HepG2 (cell line): ENCODE data around the gene RGS10. TPM values are rescaled to one million over a fixed set of nuclear protein-coding genes. Genes with fewer than 3 reads are reported as not detected.

ENCODE experiments used
- ATAC-seq: fragments of 200-7000 bp; cut with Tn5 transposase; 3 replicates; pipeline ENCODE4 v1.9.1; 2020; ENCODE audit warnings: mild to moderate bottlenecking, moderate library complexity
- BruUV-seq: library from RNA; stranded (reverse); fragments of 400-500 nt; replicated peaks from 2 replicates; lab custom pipeline; 2021; lab: Mats Ljungman, UMichigan
- CTCF ChIA-PET: fragments of 300-600 bp; formaldehyde crosslinking; extraction: SDS; loops from one replicate; lab custom pipeline; 2021; ENCODE audit warnings: low total read pairs, inconsistent platforms, low intra/inter-chr PET ratio; lab: Yijun Ruan, JAX
- POLR2A ChIA-PET: fragments of 350-600 bp; sonication (Branson Sonifier 250); formaldehyde crosslinking; loops from one replicate; lab custom pipeline; 2020; ENCODE audit warnings: antibody characterized with exemption, inconsistent platforms; lab: Yijun Ruan, JAX
- DNase-seq: peaks from one replicate; pipeline ENCODE4 v3.0.0-alpha.2; 2015; ENCODE audit warnings: low spot score
- FAIRE-seq: peaks from 3 replicates; lab custom pipeline; 2011; peaks lifted over from hg19 to GRCh38; lab: Jason Lieb, UNC
- H2AFZ ChIP-seq: one replicate; pipeline ENCODE4 v1.6.1; 2011; ENCODE audit warnings: low read length, inconsistent platforms
- H3K27ac ChIP-seq: fragments of 300-600 bp; 3 replicates; pipeline ENCODE4 v1.8.0; 2011; ENCODE audit warnings: mixed run types, mild to moderate bottlenecking, mixed read lengths, low read length, inconsistent platforms; ENCODE audit not compliant: insufficient read depth; ENCODE audit errors: extremely low read length
- H3K27me3 ChIP-seq, 2 experiments: fragments of 200-600 bp in 1 of 2; 2 replicates in 1 of 2; 3 replicates in 1 of 2; pipeline versions ENCODE4 v1.6.0 to v1.8.0; 2011; ENCODE audit warnings: low read length in 2 of 2, mild to moderate bottlenecking in 2 of 2, moderate library complexity in 2 of 2, inconsistent platforms in 1 of 2; ENCODE audit not compliant: insufficient read depth in 2 of 2, control insufficient read depth in 1 of 2
- H3K36me3 ChIP-seq, 2 experiments: fragments of 200-600 bp in 1 of 2; replicated peaks in 1 of 2; 2 replicates in 1 of 2; 3 replicates in 1 of 2; pipeline versions ENCODE4 v1.5.1 to v1.8.0; 2011; ENCODE audit warnings: low read length in 2 of 2, inconsistent platforms in 1 of 2; ENCODE audit not compliant: insufficient read depth in 2 of 2, control insufficient read depth in 1 of 2
- H3K4me1 ChIP-seq: 2 replicates; pipeline ENCODE4 v1.5.1; 2012; ENCODE audit warnings: low read length, inconsistent platforms; ENCODE audit not compliant: insufficient read depth
- H3K4me2 ChIP-seq: 2 replicates; pipeline ENCODE4 v1.6.0; 2011; ENCODE audit warnings: low read depth, low read length, inconsistent platforms
- H3K4me3 ChIP-seq, 3 experiments: fragments of 200-600 bp in 1 of 3; sonication (generic), shearing (Covaris generic) in 1 of 3; replicated peaks in 1 of 3; 2 replicates each; pipeline ENCODE4 v1.5.1; 2011 to 2016; ENCODE audit warnings: low read length in 3 of 3, inconsistent platforms in 2 of 3, low read depth in 2 of 3, mild to moderate bottlenecking in 2 of 3, control low read depth in 1 of 3, mixed read lengths in 1 of 3; ENCODE audit not compliant: insufficient read depth in 1 of 3
- H3K79me2 ChIP-seq: one replicate; pipeline ENCODE4 v1.6.1; 2011; ENCODE audit warnings: low read length, inconsistent platforms; ENCODE audit not compliant: insufficient read depth
- H3K9ac ChIP-seq: 2 replicates; pipeline ENCODE4 v1.6.0; 2011; ENCODE audit warnings: mild to moderate bottlenecking, low read depth, low read length, inconsistent platforms; ENCODE audit not compliant: insufficient read depth
- H3K9me3 ChIP-seq: 2 replicates; pipeline ENCODE4 v1.5.1; 2012; ENCODE audit warnings: mild to moderate bottlenecking, low read length
- H4K20me1 ChIP-seq: 2 replicates; pipeline ENCODE4 v1.6.0; 2011; ENCODE audit warnings: inconsistent platforms, mild to moderate bottlenecking, low read length, moderate library complexity; ENCODE audit not compliant: insufficient read depth
- CEBPB ChIP-seq: IDR thresholded peaks from 2 replicates; pipeline ENCODE4 v1.6.1; 2011; ENCODE audit warnings: low read depth, low read length, improper control_type of control experiment, borderline replicate concordance
- MAF1 ChIP-seq: sonication (generic); formaldehyde crosslinking; IDR thresholded peaks from 2 replicates; pipeline ENCODE4 v1.5.0; 2020; ENCODE audit warnings: missing genetic modification reagents, borderline replicate concordance
- NFKBIZ ChIP-seq: IDR thresholded peaks from 2 replicates; pipeline ENCODE4 v1.6.1; 2018; ENCODE audit warnings: missing genetic modification reagents, missing compliant biosample characterization
- NR1H2 ChIP-seq: sonication (generic); formaldehyde crosslinking; IDR thresholded peaks from 2 replicates; pipeline ENCODE4 v1.8.1; 2022; ENCODE audit warnings: low read depth, missing genetic modification reagents, borderline replicate concordance
- PITX1 ChIP-seq: sonication (generic); formaldehyde crosslinking; IDR thresholded peaks from 2 replicates; pipeline ENCODE4 v1.5.1; 2020; ENCODE audit warnings: mild to moderate bottlenecking, missing genetic modification reagents
- SALL2 ChIP-seq: sonication (generic); formaldehyde crosslinking; IDR thresholded peaks from 2 replicates; pipeline ENCODE4 v1.8.1; 2023; ENCODE audit warnings: mild to moderate bottlenecking, missing genetic modification reagents, inconsistent platforms
- SMAD1 ChIP-seq: sonication (generic); formaldehyde crosslinking; IDR thresholded peaks from 2 replicates; pipeline ENCODE4 v1.4.0; 2020; ENCODE audit warnings: missing genetic modification reagents, low read depth, mild to moderate bottlenecking, borderline replicate concordance
- SUZ12 ChIP-seq: fragments of 150-350 bp; IDR thresholded peaks from 2 replicates; pipeline ENCODE4 v1.6.1; 2014; ENCODE audit warnings: low read depth, low read length
- SYNCRIP ChIP-seq: fragments of 200-400 bp; formaldehyde crosslinking; IDR thresholded peaks from 2 replicates; pipeline ENCODE4 v1.6.1; 2018; ENCODE audit warnings: mild to moderate bottlenecking, low read depth, low read length; ENCODE audit not compliant: insufficient read depth
- TEAD3 ChIP-seq: optimal IDR thresholded peaks from 2 replicates; pipeline ENCODE3; 2016; ENCODE audit warnings: borderline replicate concordance
- ZNF510 ChIP-seq: sonication (generic); formaldehyde crosslinking; IDR thresholded peaks from 2 replicates; pipeline ENCODE4 v1.4.0; 2020; ENCODE audit warnings: low read depth, mild to moderate bottlenecking, missing genetic modification reagents
- ZNF570 ChIP-seq: sonication (generic); formaldehyde crosslinking; IDR thresholded peaks from 2 replicates; pipeline ENCODE4 v1.4.0; 2020; ENCODE audit warnings: mild to moderate bottlenecking, missing genetic modification reagents, borderline replicate concordance
- ZNF577 ChIP-seq: sonication (generic); formaldehyde crosslinking; IDR thresholded peaks from 2 replicates; pipeline ENCODE4 v1.4.0; 2020; ENCODE audit warnings: mild to moderate bottlenecking, low read depth, missing genetic modification reagents, borderline replicate concordance
- WGBS: methylation state at CpG from one replicate; pipeline ENCODE4 v1.1.6; 2017; ENCODE audit warnings: low lambda C conversion rate; 5-methylcytosine and 5-hydroxymethylcytosine counted together
- in situ Hi-C: cut with HindIII; loops from 2 replicates; pipeline ENCODE4 v1.10.0; 2017; ENCODE audit warnings: low pct_unique_long_range_greater_than_20kb; ENCODE audit not compliant: extremely low pct_ligation_motif_present
- intact Hi-C: fragments of 100-400 bp; cut with micrococcal nuclease; formaldehyde crosslinking; loops from one replicate; pipeline ENCODE4 v1.10.0; 2022; ENCODE audit not compliant: unreplicated experiment
- polyA plus RNA-seq, 8 experiments: library from polyadenylated mRNA; depleted of rRNA in 3 of 8; stranded (reverse) in 7 of 8; unstranded in 1 of 8; fragments of >200 nt; fragmentation: Illumina TruSeq in 4 of 8; extraction: Trizol in 4 of 8; gene quantifications; 2 replicates each; pipeline versions ENCODE4 v1.2.1 to v1.2.3, GENCODE V29; 2011 to 2016; ENCODE audit warnings: low read depth in 4 of 8, missing spikeins in 1 of 8, mixed read lengths in 1 of 8; ENCODE audit not compliant: insufficient read depth in 1 of 8
- total RNA-seq, 5 experiments: library from RNA; depleted of rRNA; stranded (reverse); fragments of >200 nt; fragmentation: Illumina TruSeq; extraction: Trizol; gene quantifications; 2 replicates each; pipeline ENCODE4 v1.2.3, GENCODE V29; 2016; ENCODE audit warnings: low read depth in 1 of 5
- TF ChIP-seq, protein P1 (sequence below): sonication (generic); formaldehyde crosslinking; IDR thresholded peaks from 2 replicates; pipeline ENCODE4 v1.5.1; 2020; ENCODE audit warnings: missing genetic modification reagents, mild to moderate bottlenecking, borderline replicate concordance
- TF ChIP-seq, protein P2 (sequence below): sonication (generic); formaldehyde crosslinking; IDR thresholded peaks from 2 replicates; pipeline ENCODE4 v1.8.1; 2023; ENCODE audit warnings: mild to moderate bottlenecking, moderate library complexity, missing genetic modification reagents
- TF ChIP-seq, protein P3 (sequence below): sonication (generic); formaldehyde crosslinking; IDR thresholded peaks from 2 replicates; pipeline ENCODE4 v1.4.0; 2020; ENCODE audit warnings: missing genetic modification reagents, borderline replicate concordance

Gene RGS10
- total and polyA plus RNA-seq, 2 of the 13 experiments (the other 11 are each of a cell fraction or from before 2014, with no cell fraction given), result 1.7 to 5.1 TPM

DNA sequence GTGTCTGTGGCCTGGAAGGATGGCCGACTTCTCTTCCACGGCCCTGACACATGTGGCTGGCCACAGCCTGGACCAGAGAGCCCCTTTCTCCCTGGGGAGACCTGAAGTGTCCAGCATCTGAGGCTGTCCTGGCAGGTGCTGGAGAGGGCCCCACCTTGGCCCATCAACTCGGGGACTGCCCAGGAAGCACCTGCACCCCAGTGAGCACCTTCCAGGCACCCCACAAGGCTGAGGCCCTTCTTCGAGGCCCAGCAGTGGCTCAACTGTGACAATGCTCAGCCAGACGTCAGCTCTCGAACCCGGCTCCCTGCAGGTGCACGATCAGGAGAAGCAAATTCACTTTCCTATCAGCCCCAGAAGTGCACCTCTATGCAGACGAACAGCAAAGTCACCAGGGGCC, 24.3 kb downstream of the RGS10 start (continued):
- TF ChIP-seq MAF1 (CRISPR knock-in tag) (no peak), TEAD3 (CRISPR knock-in tag) (no peak), SUZ12 (no peak), NR1H2 (CRISPR knock-in tag) (no peak), ZNF570 (CRISPR knock-in tag) (no peak), NFKBIZ (CRISPR knock-in tag) (no peak), CEBPB (no peak), SYNCRIP (no peak), ZNF577 (CRISPR knock-in tag) (no peak), SALL2 (CRISPR knock-in tag) (no peak), PITX1 (CRISPR knock-in tag) (no peak)
- TF ChIP-seq, protein P1, sequence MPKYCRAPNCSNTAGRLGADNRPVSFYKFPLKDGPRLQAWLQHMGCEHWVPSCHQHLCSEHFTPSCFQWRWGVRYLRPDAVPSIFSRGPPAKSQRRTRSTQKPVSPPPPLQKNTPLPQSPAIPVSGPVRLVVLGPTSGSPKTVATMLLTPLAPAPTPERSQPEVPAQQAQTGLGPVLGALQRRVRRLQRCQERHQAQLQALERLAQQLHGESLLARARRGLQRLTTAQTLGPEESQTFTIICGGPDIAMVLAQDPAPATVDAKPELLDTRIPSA (CRISPR knock-in tag), result no peak

DNA sequence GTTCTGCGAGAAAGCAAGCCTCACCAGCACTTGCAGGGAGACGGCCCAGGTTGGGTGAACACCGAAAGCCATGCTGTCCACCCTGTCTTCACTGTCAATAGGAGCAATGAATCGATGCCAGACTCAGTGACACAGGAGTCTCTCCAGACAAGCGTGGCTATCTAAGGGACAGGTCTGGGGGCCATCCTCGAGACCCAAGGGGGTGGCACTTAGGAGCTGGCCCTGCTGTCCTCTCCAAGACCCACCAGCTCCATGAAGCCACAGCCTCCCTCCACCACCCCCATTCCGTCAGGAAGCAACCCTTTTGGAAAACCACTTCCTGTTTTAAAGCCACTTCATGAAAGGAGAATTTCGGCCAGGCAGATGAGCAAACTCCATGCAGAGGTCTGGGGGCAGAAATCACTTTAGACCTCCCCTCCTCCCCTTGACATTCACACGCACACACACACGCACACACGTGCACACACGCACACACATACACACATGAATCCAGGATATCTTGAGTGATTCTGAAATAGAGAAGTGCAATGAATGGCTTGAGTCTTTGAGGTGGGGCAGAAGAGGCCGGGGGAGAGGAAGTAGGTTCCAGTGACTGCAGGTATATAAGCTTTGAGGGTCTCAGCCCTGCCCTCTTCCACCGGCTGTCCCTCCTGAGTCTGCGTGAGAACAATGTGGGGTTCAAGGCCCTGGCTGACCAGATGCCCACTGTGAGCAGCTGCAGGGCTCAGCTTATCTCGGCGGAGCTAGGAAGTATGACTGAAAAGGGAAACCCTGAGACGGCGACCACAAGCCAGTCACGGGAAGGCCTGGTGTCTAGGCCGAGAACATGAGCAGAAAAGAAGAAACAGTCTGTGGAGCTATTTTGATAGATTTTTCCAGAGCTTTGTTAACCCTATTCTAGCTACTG, 25.0 kb downstream of the RGS10 start:
- Histone ChIP-seq H3K9me3 (no peaks in the 10 kb centered on the region), H3K79me2 (no peaks in the 10 kb centered on the region), H3K4me2 (no peak overlapping the region), H2AFZ (no peak overlapping the region), H3K27ac (no peak overlapping the region), H3K4me3 (no peak overlapping the region), H3K9ac (no peak overlapping the region), H4K20me1 (no peaks in the 10 kb centered on the region), H3K36me3 (no peaks in the 10 kb centered on the region), H3K27me3 (no peaks in the 10 kb centered on the region), H3K4me1 (peaks cover 30% of the 10 kb centered on the region)
- BruUV-seq, result no TSS peak
- no peak for FAIRE-seq
- intact Hi-C loops, result no loop called here
- in situ Hi-C loops, result no loop called here
- ChIA-PET POLR2A (no interaction called here), CTCF (no interaction called here)
- WGBS, result 85% methylated on average over 18 of the region's 21 CpGs
- DNase-seq, result no peak
- ATAC-seq, result no peak; the same call in 2 of the 3 replicates
- TF ChIP-seq SMAD1, result no peak
- TF ChIP-seq, protein P2, sequence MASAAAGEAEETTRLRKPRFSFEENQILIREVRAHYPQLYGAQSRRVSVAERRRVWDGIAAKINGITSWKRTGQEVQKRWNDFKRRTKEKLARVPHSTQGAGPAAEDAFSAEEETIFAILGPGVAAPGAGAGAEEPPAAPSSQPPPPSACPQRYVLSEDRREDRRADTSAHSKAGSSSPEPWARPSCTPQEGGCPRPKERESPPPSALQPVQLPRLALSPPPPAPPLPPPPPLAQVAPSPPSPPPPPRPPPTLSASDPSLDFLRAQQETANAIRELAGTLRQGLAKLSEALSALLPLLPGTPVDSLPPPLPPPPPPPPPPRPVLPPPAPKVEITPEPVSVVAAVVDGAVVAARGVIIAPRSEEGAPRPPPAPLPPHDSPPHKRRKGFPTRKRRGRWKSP (CRISPR knock-in tag), result no peak
- no peak for TF ChIP-seq ZNF510 (CRISPR knock-in tag)
- TF ChIP-seq, protein P3, sequence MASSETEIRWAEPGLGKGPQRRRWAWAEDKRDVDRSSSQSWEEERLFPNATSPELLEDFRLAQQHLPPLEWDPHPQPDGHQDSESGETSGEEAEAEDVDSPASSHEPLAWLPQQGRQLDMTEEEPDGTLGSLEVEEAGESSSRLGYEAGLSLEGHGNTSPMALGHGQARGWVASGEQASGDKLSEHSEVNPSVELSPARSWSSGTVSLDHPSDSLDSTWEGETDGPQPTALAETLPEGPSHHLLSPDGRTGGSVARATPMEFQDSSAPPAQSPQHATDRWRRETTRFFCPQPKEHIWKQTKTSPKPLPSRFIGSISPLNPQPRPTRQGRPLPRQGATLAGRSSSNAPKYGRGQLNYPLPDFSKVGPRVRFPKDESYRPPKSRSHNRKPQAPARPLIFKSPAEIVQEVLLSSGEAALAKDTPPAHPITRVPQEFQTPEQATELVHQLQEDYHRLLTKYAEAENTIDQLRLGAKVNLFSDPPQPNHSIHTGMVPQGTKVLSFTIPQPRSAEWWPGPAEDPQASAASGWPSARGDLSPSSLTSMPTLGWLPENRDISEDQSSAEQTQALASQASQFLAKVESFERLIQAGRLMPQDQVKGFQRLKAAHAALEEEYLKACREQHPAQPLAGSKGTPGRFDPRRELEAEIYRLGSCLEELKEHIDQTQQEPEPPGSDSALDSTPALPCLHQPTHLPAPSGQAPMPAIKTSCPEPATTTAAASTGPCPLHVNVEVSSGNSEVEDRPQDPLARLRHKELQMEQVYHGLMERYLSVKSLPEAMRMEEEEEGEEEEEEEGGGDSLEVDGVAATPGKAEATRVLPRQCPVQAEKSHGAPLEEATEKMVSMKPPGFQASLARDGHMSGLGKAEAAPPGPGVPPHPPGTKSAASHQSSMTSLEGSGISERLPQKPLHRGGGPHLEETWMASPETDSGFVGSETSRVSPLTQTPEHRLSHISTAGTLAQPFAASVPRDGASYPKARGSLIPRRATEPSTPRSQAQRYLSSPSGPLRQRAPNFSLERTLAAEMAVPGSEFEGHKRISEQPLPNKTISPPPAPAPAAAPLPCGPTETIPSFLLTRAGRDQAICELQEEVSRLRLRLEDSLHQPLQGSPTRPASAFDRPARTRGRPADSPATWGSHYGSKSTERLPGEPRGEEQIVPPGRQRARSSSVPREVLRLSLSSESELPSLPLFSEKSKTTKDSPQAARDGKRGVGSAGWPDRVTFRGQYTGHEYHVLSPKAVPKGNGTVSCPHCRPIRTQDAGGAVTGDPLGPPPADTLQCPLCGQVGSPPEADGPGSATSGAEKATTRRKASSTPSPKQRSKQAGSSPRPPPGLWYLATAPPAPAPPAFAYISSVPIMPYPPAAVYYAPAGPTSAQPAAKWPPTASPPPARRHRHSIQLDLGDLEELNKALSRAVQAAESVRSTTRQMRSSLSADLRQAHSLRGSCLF (CRISPR knock-in tag), result no peak
